ENCODE results near the gene ENO2.
A peak's percentile ranks its signal among the peaks of the same experiment; 100 is the strongest.
"Not testable (repeated sequence)": the region's sequence is repeated elsewhere in the genome, so short reads cannot be mapped to it uniquely, and the experiment has no call there.

The ENO2 gene

GRCh38 chr12:6914246-6914946 is at the start of gene ENO2:
Gene ENO2, plus strand, starts transcription at chr12:6914580. Its CDS starts 1,253 bp downstream, at chr12:6915833.
- DNase-seq (ENCODE audit: low read depth): peak; percentile 50

GRCh38 chr12:6865307-6865706 is 49.1 kb upstream of the ENO2 start:
- DNase-seq (ENCODE audit: low read depth): not testable (repeated sequence)

- DNase-seq (ENCODE audit: low read depth): no peak
Observed at GRCh38 chr12:6866163-6866919, 48.0 kb upstream of the ENO2 start.

GRCh38 chr12:6866920-6867412 is 47.4 kb upstream of the ENO2 start:
- DNase-seq (ENCODE audit: low read depth): no peak

- peak; percentile 68 for DNase-seq (ENCODE audit: low read depth)
Observed at GRCh38 chr12:6867413-6868210, 46.8 kb upstream of the ENO2 start, which contains the start of gene TPI1. Gene TPI1, plus strand, starts transcription at chr12:6867531. Its CDS starts 36 bp downstream, at chr12:6867567.

GRCh38 chr12:6868211-6869048 is 46.0 kb upstream of the ENO2 start:
- DNase-seq (ENCODE audit: low read depth): peak; percentile 21

- peak; percentile 84 for DNase-seq (ENCODE audit: low read depth)
Observed at GRCh38 chr12:6869049-6870021, 45.0 kb upstream of the ENO2 start.

- DNase-seq (ENCODE audit: low read depth): not testable (repeated sequence)
Observed at GRCh38 chr12:6870304-6870703, 44.1 kb upstream of the ENO2 start.

GRCh38 chr12:6871052-6871957 is 43.1 kb upstream of the ENO2 start:
- no peak for DNase-seq (ENCODE audit: low read depth)

- peak; percentile 49 for DNase-seq (ENCODE audit: low read depth)
Observed at GRCh38 chr12:6872073-6873048, 42.0 kb upstream of the ENO2 start.

- peak; percentile 92 for DNase-seq (ENCODE audit: low read depth)
Observed at GRCh38 chr12:6873094-6874014, 41.0 kb upstream of the ENO2 start, which contains the start of gene SPSB2. Gene SPSB2, minus strand, starts transcription at chr12:6873303. Its CDS starts 402 bp downstream, at chr12:6872901.

- not testable (repeated sequence) for DNase-seq (ENCODE audit: low read depth)
Observed at GRCh38 chr12:6874015-6874368, 40.4 kb upstream of the ENO2 start.

GRCh38 chr12:6879824-6880223 is 34.6 kb upstream of the ENO2 start:
- not testable (repeated sequence) for DNase-seq (ENCODE audit: low read depth)

GRCh38 chr12:6883252-6883651 is 31.1 kb upstream of the ENO2 start:
- no peak for DNase-seq (ENCODE audit: low read depth)

- DNase-seq (ENCODE audit: low read depth): no peak
Observed at GRCh38 chr12:6883683-6884082, 30.7 kb upstream of the ENO2 start.

- no peak for DNase-seq (ENCODE audit: low read depth)
Observed at GRCh38 chr12:6884539-6884938, 29.8 kb upstream of the ENO2 start.

Measured in amniotic epithelial cell (primary cell).